A549 (cell line): ENCODE data around the gene USP34.

ENCODE experiments used
- CBX8 ChIP-seq: fragments of 200-600 bp; sonication (generic); IDR thresholded peaks from 2 replicates; pipeline ENCODE4 v1.6.1; 2016
- EP300 ChIP-seq, 2 experiments: fragments of >200 bp; sonication (Bioruptor Twin); formaldehyde crosslinking; IDR thresholded peaks; 2 replicates in 1 of 2; 3 replicates in 1 of 2; pipeline ENCODE4 v1.6.1; 2016 to 2017
- ESRRA ChIP-seq: fragments of 150-350 bp; IDR thresholded peaks from 2 replicates; pipeline ENCODE4 v1.6.1; 2014; ENCODE audit warnings: mild to moderate bottlenecking, low read length, borderline replicate concordance
- KDM1A ChIP-seq: fragments of 200-600 bp; sonication (generic); IDR thresholded peaks from 2 replicates; pipeline ENCODE4 v1.6.1; 2016; ENCODE audit warnings: low read depth, mild to moderate bottlenecking
- KDM5A ChIP-seq: fragments of 200-600 bp; sonication (generic); IDR thresholded peaks from 2 replicates; pipeline ENCODE4 v1.6.1; 2016; ENCODE audit warnings: antibody characterized with exemption, mild to moderate bottlenecking
- MYC ChIP-seq: IDR thresholded peaks from 2 replicates; pipeline ENCODE4 v1.6.1; 2012; ENCODE audit warnings: mild to moderate bottlenecking, inconsistent platforms, low read length, improper control_type of control experiment, borderline replicate concordance
- NR3C1 ChIP-seq: fragments of >200 bp; sonication (Bioruptor Twin); formaldehyde crosslinking; IDR thresholded peaks from 3 replicates; pipeline ENCODE4 v1.6.1; 2017
- POLR2A ChIP-seq: IDR thresholded peaks from 2 replicates; pipeline ENCODE4 v1.6.1; 2012; ENCODE audit warnings: mild to moderate bottlenecking, low read length
- POLR2AphosphoS2 ChIP-seq: conservative IDR thresholded peaks from 2 replicates; pipeline ENCODE4 v1.6.1; 2012; ENCODE audit warnings: low read length, improper control_type of control experiment, inconsistent platforms
- RCOR1 ChIP-seq: fragments of 150-350 bp; IDR thresholded peaks from 2 replicates; pipeline ENCODE4 v1.6.1; 2014; ENCODE audit warnings: antibody characterized with exemption, low read length, low read depth
- SMC3 ChIP-seq: fragments of >200 bp; sonication (Bioruptor Twin); formaldehyde crosslinking; IDR thresholded peaks from 3 replicates; pipeline ENCODE4 v1.6.1; 2018; ENCODE audit warnings: inconsistent platforms
- TF ChIP-seq, protein P1 (sequence below): fragments of 150-350 bp; IDR thresholded peaks from 2 replicates; pipeline ENCODE4 v1.6.1; 2014; ENCODE audit warnings: low read depth, mild to moderate bottlenecking, low read length
- TF ChIP-seq, protein P2 (sequence below): fragments of >200 bp; sonication (Bioruptor Twin); formaldehyde crosslinking; IDR thresholded peaks from 3 replicates; pipeline ENCODE4 v1.5.1; 2016
- TF ChIP-seq, protein P3 (sequence below): fragments of >200 bp; sonication (Bioruptor Twin); formaldehyde crosslinking; IDR thresholded peaks from 3 replicates; pipeline ENCODE4 v1.6.1; 2016

DNA sequence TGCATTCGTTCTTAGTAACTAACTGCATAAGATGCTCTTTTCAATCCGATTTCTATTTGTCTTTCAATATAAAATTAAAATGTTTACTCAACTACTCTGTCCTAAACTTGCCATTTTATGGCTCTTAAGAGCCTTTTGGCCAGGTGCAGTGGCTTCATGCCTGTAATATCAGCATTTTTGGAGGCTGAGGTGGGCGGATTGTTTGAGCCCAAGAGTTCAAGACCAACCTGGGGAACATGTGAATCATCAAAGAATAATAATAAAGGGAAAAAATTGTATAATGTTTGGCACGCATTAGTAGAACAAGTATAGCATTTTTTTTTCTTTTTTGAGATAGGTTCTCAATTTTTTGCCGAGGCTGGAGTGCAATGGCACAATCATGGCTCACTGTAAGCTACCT, 216.4 kb downstream of the USP34 start:
- TF ChIP-seq POLR2AphosphoS2 (no peak), MYC (no peak), ESRRA (no peak), KDM5A (no peak), NR3C1 (no peak), POLR2A (no peak), SMC3 (no peak), RCOR1 (no peak), KDM1A (no peak), EP300 (IDR thresholded peaks at IDR 0.05) (no peak), CBX8 (no peak)
- TF ChIP-seq, protein P1, sequence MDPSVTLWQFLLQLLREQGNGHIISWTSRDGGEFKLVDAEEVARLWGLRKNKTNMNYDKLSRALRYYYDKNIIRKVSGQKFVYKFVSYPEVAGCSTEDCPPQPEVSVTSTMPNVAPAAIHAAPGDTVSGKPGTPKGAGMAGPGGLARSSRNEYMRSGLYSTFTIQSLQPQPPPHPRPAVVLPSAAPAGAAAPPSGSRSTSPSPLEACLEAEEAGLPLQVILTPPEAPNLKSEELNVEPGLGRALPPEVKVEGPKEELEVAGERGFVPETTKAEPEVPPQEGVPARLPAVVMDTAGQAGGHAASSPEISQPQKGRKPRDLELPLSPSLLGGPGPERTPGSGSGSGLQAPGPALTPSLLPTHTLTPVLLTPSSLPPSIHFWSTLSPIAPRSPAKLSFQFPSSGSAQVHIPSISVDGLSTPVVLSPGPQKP = no peak
- TF ChIP-seq, protein P2, sequence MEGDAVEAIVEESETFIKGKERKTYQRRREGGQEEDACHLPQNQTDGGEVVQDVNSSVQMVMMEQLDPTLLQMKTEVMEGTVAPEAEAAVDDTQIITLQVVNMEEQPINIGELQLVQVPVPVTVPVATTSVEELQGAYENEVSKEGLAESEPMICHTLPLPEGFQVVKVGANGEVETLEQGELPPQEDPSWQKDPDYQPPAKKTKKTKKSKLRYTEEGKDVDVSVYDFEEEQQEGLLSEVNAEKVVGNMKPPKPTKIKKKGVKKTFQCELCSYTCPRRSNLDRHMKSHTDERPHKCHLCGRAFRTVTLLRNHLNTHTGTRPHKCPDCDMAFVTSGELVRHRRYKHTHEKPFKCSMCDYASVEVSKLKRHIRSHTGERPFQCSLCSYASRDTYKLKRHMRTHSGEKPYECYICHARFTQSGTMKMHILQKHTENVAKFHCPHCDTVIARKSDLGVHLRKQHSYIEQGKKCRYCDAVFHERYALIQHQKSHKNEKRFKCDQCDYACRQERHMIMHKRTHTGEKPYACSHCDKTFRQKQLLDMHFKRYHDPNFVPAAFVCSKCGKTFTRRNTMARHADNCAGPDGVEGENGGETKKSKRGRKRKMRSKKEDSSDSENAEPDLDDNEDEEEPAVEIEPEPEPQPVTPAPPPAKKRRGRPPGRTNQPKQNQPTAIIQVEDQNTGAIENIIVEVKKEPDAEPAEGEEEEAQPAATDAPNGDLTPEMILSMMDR = no peak
- TF ChIP-seq, protein P3, sequence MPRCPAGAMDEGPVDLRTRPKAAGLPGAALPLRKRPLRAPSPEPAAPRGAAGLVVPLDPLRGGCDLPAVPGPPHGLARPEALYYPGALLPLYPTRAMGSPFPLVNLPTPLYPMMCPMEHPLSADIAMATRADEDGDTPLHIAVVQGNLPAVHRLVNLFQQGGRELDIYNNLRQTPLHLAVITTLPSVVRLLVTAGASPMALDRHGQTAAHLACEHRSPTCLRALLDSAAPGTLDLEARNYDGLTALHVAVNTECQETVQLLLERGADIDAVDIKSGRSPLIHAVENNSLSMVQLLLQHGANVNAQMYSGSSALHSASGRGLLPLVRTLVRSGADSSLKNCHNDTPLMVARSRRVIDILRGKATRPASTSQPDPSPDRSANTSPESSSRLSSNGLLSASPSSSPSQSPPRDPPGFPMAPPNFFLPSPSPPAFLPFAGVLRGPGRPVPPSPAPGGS = no peak
